GM12878 (cell line): ENCODE measurements around the gene CTNNA3. TPM values are rescaled to one million over a fixed set of nuclear protein-coding genes. Genes with fewer than 3 reads are reported as not detected.

Experiments
- ATAC-seq: fragments of 200-7000 bp; cut with Tn5 transposase; 3 replicates; pipeline ENCODE4 v1.9.1; 2020; ENCODE audit warnings: mild to moderate bottlenecking, moderate library complexity
- BruUV-seq: library from RNA; stranded (reverse); fragments of 400-500 nt; replicated peaks from 2 replicates; lab custom pipeline; 2021; lab: Mats Ljungman, UMichigan
- CTCF ChIA-PET: fragments of 300-600 bp; sonication (Branson Sonifier 250); formaldehyde crosslinking; extraction: SDS; loops from one replicate; lab custom pipeline; 2021; ENCODE audit warnings: inconsistent platforms; lab: Yijun Ruan, JAX
- POLR2A ChIA-PET: fragments of 350-600 bp; formaldehyde crosslinking; extraction: SDS; loops from one replicate; lab custom pipeline; 2021; ENCODE audit warnings: inconsistent platforms; lab: Charles Lee
- RAD21 ChIA-PET: fragments of 300-600 bp; sonication (Branson Sonifier 250); formaldehyde crosslinking; loops from one replicate; lab custom pipeline; 2023; ENCODE audit warnings: antibody characterized with exemption; ENCODE audit not compliant: unreplicated experiment; lab: Charles Lee
- SMC1A ChIA-PET: fragments of 300-600 bp; sonication (Branson Sonifier 250); formaldehyde crosslinking; loops from one replicate; lab custom pipeline; 2023; ENCODE audit not compliant: unreplicated experiment, uncharacterized antibody; lab: Charles Lee
- DNase-seq: peaks from one replicate; pipeline ENCODE4 v3.0.0-alpha.2; 2011; ENCODE audit warnings: low read depth, low spot score
- FAIRE-seq: peaks from 3 replicates; lab custom pipeline; 2011; peaks lifted over from hg19 to GRCh38; lab: Jason Lieb, UNC
- H2AFZ ChIP-seq: 2 replicates; pipeline ENCODE4 v1.6.0; 2011; ENCODE audit warnings: low read depth, low read length, control low read depth; ENCODE audit not compliant: control insufficient read depth
- H3K27ac ChIP-seq: 2 replicates; pipeline ENCODE4 v1.5.1; 2011; ENCODE audit warnings: control low read depth; ENCODE audit not compliant: control insufficient read depth, insufficient read depth
- H3K27me3 ChIP-seq, 2 experiments: replicated peaks in 1 of 2; 2 replicates each; pipeline versions ENCODE4 v1.6.0 to v1.6.1; 2011; ENCODE audit warnings: low read length in 1 of 2; ENCODE audit not compliant: control insufficient read depth in 2 of 2, insufficient read depth in 2 of 2
- H3K36me3 ChIP-seq, 2 experiments: 2 replicates each; pipeline ENCODE4 v1.5.1; 2011; ENCODE audit warnings: low read length in 1 of 2; ENCODE audit not compliant: control insufficient read depth in 2 of 2, insufficient read depth in 2 of 2
- H3K4me1 ChIP-seq: 2 replicates; pipeline ENCODE4 v1.6.1; 2011; ENCODE audit warnings: mild to moderate bottlenecking, low read length, moderate library complexity, mixed read lengths; ENCODE audit not compliant: control insufficient read depth, insufficient read depth
- H3K4me2 ChIP-seq: 2 replicates; pipeline ENCODE4 v1.6.0; 2011; ENCODE audit warnings: control low read depth; ENCODE audit not compliant: control insufficient read depth, insufficient read depth
- H3K4me3 ChIP-seq: fragments of 200-600 bp; sonication (generic); 2 replicates; pipeline ENCODE4 v1.5.1; 2016
- H3K79me2 ChIP-seq: 2 replicates; pipeline ENCODE4 v1.6.0; 2011; ENCODE audit warnings: low read length; ENCODE audit not compliant: control insufficient read depth, insufficient read depth
- H3K9ac ChIP-seq: 2 replicates; pipeline ENCODE4 v1.8.0; 2011; ENCODE audit warnings: low read length, control low read depth, mixed read lengths; ENCODE audit not compliant: control insufficient read depth, insufficient read depth
- H3K9me3 ChIP-seq: replicated peaks from 3 replicates; pipeline ENCODE4 v1.5.1; 2011; ENCODE audit warnings: mild to moderate bottlenecking, low read length; ENCODE audit not compliant: control insufficient read depth, insufficient read depth
- H4K20me1 ChIP-seq: 2 replicates; pipeline ENCODE4 v1.6.0; 2011; ENCODE audit not compliant: control insufficient read depth, insufficient read depth
- ATF7 ChIP-seq: fragments of 450-650 bp; IDR thresholded peaks from 2 replicates; pipeline ENCODE4 v1.6.1; 2016; ENCODE audit warnings: low read depth, mild to moderate bottlenecking
- CEBPB ChIP-seq, 2 experiments: fragments of 150-350 bp in 1 of 2; IDR thresholded peaks; 2 replicates each; pipeline ENCODE4 v1.6.1; 2012 to 2014; ENCODE audit warnings: low read depth in 2 of 2, low read length in 2 of 2, borderline replicate concordance in 1 of 2, inconsistent platforms in 1 of 2
- EP300 ChIP-seq, 2 experiments: fragments of 150-350 bp in 1 of 2; IDR thresholded peaks; 2 replicates each; pipeline ENCODE4 v1.6.1; 2011 to 2012; ENCODE audit warnings: low read depth in 2 of 2, low read length in 2 of 2, borderline replicate concordance in 1 of 2, improper control_type of control experiment in 1 of 2, inconsistent platforms in 1 of 2; ENCODE audit not compliant: control insufficient read depth in 1 of 2
- HDGF ChIP-seq: fragments of 450-650 bp; IDR thresholded peaks from 2 replicates; pipeline ENCODE4 v1.6.1; 2016; ENCODE audit warnings: antibody characterized with exemption
- IRF3 ChIP-seq: fragments of 450-650 bp; IDR thresholded peaks from 2 replicates; pipeline ENCODE4 v1.6.1; 2014; ENCODE audit warnings: mild to moderate bottlenecking
- NFXL1 ChIP-seq: fragments of 450-650 bp; IDR thresholded peaks from 2 replicates; pipeline ENCODE4 v1.6.1; 2017; ENCODE audit warnings: antibody characterized with exemption, mild to moderate bottlenecking, borderline replicate concordance
- NKRF ChIP-seq: fragments of 450-650 bp; conservative IDR thresholded peaks from 2 replicates; pipeline ENCODE4 v1.6.1; 2017; ENCODE audit warnings: mild to moderate bottlenecking, moderate library complexity
- NR2C2 ChIP-seq: IDR thresholded peaks from 2 replicates; pipeline ENCODE4 v1.6.1; 2011; ENCODE audit warnings: borderline replicate concordance, low read depth; ENCODE audit not compliant: control insufficient read depth, insufficient read length
- RAD51 ChIP-seq: fragments of 450-650 bp; IDR thresholded peaks from 2 replicates; pipeline ENCODE4 v1.6.1; 2016; ENCODE audit warnings: moderate library complexity, mild to moderate bottlenecking, inconsistent platforms
- WGBS: methylation state at CpG from one replicate; pipeline ENCODE4 v1.1.6; 2016; ENCODE audit warnings: low lambda C conversion rate; ENCODE audit not compliant: insufficient replicate concordance, insufficient coverage; ENCODE audit errors: missing lambda C conversion rate; 5-methylcytosine and 5-hydroxymethylcytosine counted together
- in situ Hi-C: fragments of 300-500 bp; cut with MboI; formaldehyde crosslinking; loops from 9 replicates; pipeline ENCODE4 v1.14.3; 2018; ENCODE audit warnings: mixed read lengths
- intact Hi-C: fragments of 100-400 bp; cut with micrococcal nuclease; formaldehyde crosslinking; loops from one replicate; pipeline ENCODE4 v1.14.2; 2022; ENCODE audit not compliant: unreplicated experiment
- polyA plus RNA-seq, 11 experiments: library from polyadenylated mRNA; depleted of rRNA in 4 of 11; unstranded in 6 of 11; stranded (reverse) in 5 of 11; fragments of >200 nt; fragmentation: Nextera tagmentation in 4 of 11; fragmentation: Illumina TruSeq in 1 of 11; extraction: Ambion mirVana in 4 of 11; extraction: Trizol in 1 of 11; gene quantifications; 1 replicate in 1 of 11; 2 replicates in 10 of 11; pipeline versions ENCODE4 v1.2.1 to v1.2.3, GENCODE V29; 2011 to 2016; ENCODE audit warnings: inconsistent platforms in 2 of 11, missing spikeins in 2 of 11, low read depth in 1 of 11
- total RNA-seq, 4 experiments: library from RNA; depleted of rRNA in 3 of 4; stranded (reverse); fragments of >200 nt in 3 of 4; fragmentation: Illumina TruSeq in 1 of 4; extraction: Trizol in 1 of 4; gene quantifications; 2 replicates each; pipeline versions ENCODE4 v1.2.1 to v1.2.3, GENCODE V29; 2013 to 2021

The CTNNA3 gene
- total and polyA plus RNA-seq, 10 of the 15 experiments (the other 5 are each of a cell fraction or from before 2014, with no cell fraction given): under 0.01 to 4.5 (median 0.22) TPM; not detected in 2

- H3K4me2 ChIP-seq: no peak overlapping the region
These were observed 896.5 kb downstream of the CTNNA3 start for GRCh38 chr10:66799474-66799873.

More at GRCh38 chr10:66799474-66799873, 896.5 kb downstream of the CTNNA3 start:
- BruUV-seq: no TSS peak
- TF ChIP-seq EP300 (IDR thresholded peaks at IDR 0.05; ENCODE audit: borderline replicate concordance in 1 of 2, control insufficient read depth in 1 of 2, low read depth in 2 of 2, low read length in 2 of 2): no peak
- no peak for TF ChIP-seq NKRF
- TF ChIP-seq NFXL1: no peak
- no peak for TF ChIP-seq HDGF
- TF ChIP-seq ATF7: no peak
- no peak for TF ChIP-seq NR2C2
- TF ChIP-seq RAD51: no peak
- no peak for TF ChIP-seq CEBPB (IDR thresholded peaks at IDR 0.05; ENCODE audit: borderline replicate concordance in 1 of 2, low read depth in 2 of 2, low read length in 2 of 2)
- no peak for TF ChIP-seq IRF3
- ChIA-PET SMC1A (interaction anchor here (1.0 to 1.8 kb wide), 3 partner anchors 24 to 213 kb away, joined by 3 to 5 read pairs (median 3); no protein-coding TSS in a partner anchor), RAD21 (no interaction called here), CTCF (no interaction called here), POLR2A (no interaction called here)
- Histone ChIP-seq H3K9me3 (no peaks in the 10 kb centered on the region), H3K4me3 (no peak overlapping the region), H3K36me3 (no peaks in the 10 kb centered on the region), H3K9ac (no peak overlapping the region), H3K27ac (no peak overlapping the region), H2AFZ (peak overlapping the region; percentile 4; the same call in 1 of the 2 replicates), H4K20me1 (no peaks in the 10 kb centered on the region), H3K4me1 (no peaks in the 10 kb centered on the region), H3K27me3 (no peaks in the 10 kb centered on the region), H3K79me2 (no peaks in the 10 kb centered on the region)
- no peak for ATAC-seq
- intact Hi-C loops: no loop called here
- no peak for DNase-seq
- in situ Hi-C loops: no loop called here
- 61% methylated on average over 2 of the region's 2 CpGs for WGBS
- FAIRE-seq: no peak
